Uterus (tissue), 2 donors: Measurements from ENCODE around the gene ABCG1.

Experiments used
- POLR2A ChIP-seq, 2 donors: fragments of 450-650 bp; IDR thresholded peaks; one replicate each; pipeline ENCODE4 v1.6.1; 2016; ENCODE audit warnings: antibody characterized with exemption in 2 of 2, mild to moderate bottlenecking in 1 of 2, moderate library complexity in 1 of 2
- TF ChIP-seq, protein P1 (sequence below), 4 experiments: fragments of 200-600 bp in 2 of 4; fragments of 450-650 bp in 2 of 4; sonication (generic) in 2 of 4; IDR thresholded peaks; one replicate each; pipeline ENCODE4 v1.5.1; 2016 to 2019; ENCODE audit warnings: antibody characterized with exemption in 4 of 4, mild to moderate bottlenecking in 2 of 4, moderate library complexity in 1 of 4

DNA sequence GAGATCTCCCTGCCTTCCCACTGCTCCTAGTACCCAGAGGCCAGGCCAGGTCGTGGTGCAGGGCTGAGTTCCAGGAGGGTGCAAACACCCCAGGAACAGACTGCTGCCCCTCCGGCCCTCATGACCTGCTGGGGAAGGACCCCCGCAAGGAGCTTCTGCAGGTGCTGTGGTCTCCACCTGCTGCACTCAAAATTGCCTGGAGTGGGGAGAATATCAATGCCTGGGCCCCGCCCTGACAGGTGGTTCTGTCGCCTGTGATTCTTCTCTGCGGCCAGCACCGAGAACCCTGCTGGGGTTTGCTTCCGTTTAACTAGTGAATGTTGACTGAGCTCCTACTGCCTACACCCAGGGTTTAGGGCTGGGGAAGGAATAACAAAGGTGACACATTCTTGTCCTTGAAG is 98.4 kb downstream of the ABCG1 start:
- TF ChIP-seq, protein P1, sequence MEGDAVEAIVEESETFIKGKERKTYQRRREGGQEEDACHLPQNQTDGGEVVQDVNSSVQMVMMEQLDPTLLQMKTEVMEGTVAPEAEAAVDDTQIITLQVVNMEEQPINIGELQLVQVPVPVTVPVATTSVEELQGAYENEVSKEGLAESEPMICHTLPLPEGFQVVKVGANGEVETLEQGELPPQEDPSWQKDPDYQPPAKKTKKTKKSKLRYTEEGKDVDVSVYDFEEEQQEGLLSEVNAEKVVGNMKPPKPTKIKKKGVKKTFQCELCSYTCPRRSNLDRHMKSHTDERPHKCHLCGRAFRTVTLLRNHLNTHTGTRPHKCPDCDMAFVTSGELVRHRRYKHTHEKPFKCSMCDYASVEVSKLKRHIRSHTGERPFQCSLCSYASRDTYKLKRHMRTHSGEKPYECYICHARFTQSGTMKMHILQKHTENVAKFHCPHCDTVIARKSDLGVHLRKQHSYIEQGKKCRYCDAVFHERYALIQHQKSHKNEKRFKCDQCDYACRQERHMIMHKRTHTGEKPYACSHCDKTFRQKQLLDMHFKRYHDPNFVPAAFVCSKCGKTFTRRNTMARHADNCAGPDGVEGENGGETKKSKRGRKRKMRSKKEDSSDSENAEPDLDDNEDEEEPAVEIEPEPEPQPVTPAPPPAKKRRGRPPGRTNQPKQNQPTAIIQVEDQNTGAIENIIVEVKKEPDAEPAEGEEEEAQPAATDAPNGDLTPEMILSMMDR (IDR thresholded peaks at IDR 0.05) = no peak
- TF ChIP-seq POLR2A (IDR thresholded peaks at IDR 0.05) = no peak
